Measurements from ENCODE around the gene BLTP2. TPM values are rescaled to one million over a fixed set of nuclear protein-coding genes. Genes with fewer than 3 reads are reported as not detected.

The BLTP2 gene
- total RNA-seq, 1 donor from 2014 or later = 73.8 TPM

DNA sequence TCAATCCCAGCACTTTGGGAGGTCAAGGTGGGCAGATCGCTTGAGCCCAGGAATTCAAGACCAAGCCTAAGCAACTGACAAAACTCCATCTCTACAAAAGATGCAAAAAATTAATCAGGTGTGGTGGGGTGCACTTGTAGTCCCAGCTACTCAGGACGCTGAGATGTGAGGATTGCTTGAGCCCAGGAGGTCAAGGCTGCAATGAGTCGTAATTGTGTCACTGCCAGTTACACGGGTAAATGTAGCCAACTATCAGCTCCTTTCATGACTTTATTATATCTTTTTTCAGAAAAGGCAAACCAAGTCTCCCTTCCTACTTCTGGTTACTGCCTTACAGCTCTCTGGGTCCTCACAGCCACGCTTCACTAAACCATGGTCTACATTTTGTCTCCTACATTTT is 12.8 kb upstream of the BLTP2 start:
- DNase-seq = no peak
- intact Hi-C loops (cut with micrococcal nuclease) = no loop called here
- no peak for ATAC-seq

DNA sequence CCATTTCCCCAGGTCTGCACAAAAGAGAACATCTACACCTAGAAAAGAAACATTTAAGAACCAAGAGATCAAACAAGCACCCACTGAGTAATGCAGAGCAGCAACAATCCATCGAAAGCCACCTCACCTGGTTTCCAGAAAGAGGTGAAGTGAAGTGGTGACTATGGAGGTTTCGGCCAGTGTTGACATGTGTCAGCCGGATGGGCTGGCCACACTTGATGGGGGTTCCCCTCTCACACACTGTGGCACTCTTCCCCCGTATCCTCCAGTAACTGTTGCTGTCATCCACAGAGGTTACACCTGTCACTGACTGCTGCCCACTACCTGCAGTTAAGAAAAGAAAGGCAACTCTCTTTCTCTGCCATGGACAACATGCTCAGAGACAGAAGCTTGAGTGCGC is 10.2 kb upstream of the BLTP2 start:
- no peak for DNase-seq
- ATAC-seq = peak; percentile 25
- intact Hi-C loops (cut with micrococcal nuclease) = no loop called here

DNA sequence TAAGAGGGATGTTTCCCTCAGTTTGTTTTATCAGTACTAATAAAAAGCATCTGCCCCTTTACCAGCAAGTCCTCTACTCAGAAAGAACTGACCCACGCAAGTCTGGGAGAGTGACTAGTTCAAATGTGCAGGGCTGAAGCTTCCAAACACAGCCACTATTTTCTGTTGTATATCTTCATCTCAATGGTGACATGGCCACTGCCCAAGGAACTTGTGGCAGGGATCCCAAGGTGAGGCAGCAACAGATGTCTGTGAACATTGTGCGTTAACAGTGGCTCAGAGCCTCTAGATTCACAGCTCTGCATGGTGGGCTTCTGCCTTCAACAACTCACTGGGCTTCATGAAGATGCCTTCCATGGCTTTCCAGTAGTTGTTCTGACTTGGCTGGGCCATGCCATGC is 3.7 kb upstream of the BLTP2 start:
- ATAC-seq (peak; percentile 23), DNase-seq (peak; percentile 62)
- intact Hi-C loops (cut with micrococcal nuclease) = loop anchor here (5.0 kb wide), 1 partner anchor 49 kb away; no protein-coding TSS in a partner anchor

DNA sequence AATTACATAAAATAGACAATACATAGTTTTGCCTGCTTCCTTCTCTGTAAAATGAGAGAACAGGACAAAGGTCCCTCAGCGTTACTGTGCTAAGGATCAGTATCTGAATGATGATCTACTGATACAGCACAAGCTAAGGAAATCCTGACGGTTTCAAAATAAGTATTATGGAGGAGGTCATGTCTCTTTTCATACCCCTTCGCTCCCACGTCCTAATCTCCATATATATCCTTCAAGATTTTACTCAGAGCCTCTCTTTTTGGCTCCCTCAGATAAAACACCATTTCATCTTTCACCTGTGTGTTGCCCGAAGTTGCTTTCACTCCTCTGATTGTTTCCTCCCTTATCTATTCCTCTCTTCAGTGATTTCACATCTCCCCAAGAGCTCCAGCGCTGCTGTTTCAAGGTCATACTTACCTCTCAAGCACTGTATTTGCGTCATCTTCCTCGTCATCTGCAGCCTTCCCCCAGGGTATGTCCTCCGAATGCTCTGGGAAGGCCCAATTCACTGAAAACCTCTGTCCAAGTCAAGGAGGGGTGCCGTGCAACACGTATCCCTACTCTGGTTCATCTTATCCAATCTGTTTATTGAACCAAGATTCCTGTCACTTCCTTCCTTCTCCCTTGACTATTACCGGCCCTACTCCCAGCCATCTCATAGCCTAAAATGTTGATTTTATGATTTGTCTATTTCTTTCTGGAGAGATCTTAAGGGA is 1.2 kb upstream of the BLTP2 start:
- ATAC-seq (no peak), DNase-seq (no peak)
- intact Hi-C loops (cut with micrococcal nuclease) = loop anchor here (5.0 kb wide), 1 partner anchor 51 kb away; no protein-coding TSS in a partner anchor

DNA sequence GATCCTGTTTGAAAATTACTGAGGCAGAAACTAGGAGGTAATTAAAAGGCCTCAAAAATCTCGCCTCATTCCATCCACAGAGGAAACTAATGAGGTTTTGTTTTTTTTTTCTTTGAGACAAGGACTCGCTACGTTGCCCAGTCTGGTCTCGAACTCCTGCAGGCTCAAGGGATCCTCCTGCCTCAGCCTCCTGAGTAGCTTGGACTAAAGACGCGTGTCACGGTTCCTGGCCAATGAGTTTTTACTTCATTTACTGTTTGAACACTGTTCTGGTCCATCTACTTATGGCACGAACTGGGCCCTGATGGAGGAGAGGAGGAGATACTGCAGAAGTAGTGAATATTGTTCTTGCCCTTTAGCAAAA is 600 bp upstream of the BLTP2 start:
- DNase-seq (no peak), ATAC-seq (no peak)
- intact Hi-C loops (cut with micrococcal nuclease) = loop anchor here (5.0 kb wide), 1 partner anchor 52 kb away; no protein-coding TSS in a partner anchor

DNA sequence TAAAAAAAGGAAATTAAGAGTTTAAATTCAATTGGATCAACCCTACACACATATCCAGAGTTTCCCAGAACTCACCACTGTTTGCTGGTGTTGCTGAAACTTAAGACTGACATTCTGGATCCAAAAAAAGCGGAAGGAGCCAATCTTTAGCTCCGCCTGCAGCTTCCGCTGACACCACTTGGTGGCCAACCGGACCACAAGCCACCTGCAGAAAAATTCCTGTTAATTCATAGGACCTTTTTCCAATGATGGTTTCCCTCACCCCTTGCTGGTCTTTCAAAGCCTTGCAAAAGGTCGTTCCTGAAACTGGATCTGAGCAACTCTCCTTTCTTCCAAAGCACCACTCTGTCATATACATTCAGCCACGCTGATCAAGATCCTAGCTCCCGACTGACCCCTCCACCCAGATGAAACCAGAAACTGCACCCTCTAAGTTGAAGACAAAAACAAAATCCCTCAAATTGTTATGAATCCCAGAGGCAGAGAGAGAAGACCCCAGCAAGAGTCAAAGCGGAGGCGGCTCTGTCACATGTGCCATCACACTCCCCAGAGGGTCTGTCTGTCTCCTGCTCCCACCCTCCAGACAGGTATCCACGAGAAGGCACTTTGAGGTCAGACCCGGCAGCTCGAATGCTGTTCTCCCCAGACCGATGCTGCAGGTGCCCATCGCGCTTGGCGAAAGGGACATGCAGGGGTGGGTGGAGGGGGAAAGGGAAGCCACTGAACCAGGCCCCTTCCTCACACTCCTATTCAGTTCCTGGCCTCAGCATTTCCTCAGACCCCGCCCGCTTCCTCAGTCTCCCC is 773 bp downstream of the BLTP2 start:
- peak; percentile 2 for ATAC-seq
- intact Hi-C loops (cut with micrococcal nuclease) = no loop called here
- DNase-seq = peak; percentile 44

DNA sequence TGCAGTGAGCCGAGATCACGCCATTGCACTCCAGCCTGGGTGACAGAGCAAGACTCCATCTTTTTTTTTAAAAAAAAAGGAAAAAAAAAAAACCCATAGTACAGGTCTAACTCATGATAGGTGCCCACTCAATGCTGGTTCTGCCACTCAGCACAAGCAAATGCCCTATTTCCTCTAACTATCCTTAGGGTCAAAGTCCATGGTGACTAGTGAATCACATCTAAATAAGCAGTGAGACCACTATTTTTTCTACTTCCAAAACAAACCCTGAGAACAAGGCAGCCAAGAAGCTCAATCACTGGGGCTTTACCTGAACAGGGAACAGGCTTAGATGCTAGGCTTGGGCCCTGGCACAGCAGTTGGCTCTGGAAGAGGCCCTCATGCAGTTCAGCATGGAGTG is 3.4 kb downstream of the BLTP2 start:
- intact Hi-C loops (cut with micrococcal nuclease) = no loop called here
- DNase-seq = no peak
- ATAC-seq = no peak

DNA sequence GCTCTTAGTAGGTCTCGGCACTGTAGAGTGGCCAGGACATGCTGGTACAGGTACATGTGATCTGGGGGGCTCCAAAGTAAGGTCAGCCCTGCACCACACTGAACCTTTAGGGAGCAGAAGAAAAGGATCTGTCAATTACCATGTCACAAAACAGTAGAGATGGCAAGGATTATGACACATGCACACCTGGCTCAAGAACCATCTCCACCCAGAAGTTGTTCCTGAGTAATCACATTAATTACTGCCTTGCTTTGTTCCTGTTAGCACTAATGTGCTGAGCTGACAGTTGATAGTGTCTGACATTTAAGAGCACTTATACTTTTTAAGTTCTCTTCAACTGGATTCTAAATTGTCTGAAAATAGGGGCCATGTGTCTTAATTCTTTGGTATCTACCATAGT is 9.5 kb downstream of the BLTP2 start:
- DNase-seq (no peak), ATAC-seq (no peak)
- intact Hi-C loops (cut with micrococcal nuclease) = no loop called here

DNA sequence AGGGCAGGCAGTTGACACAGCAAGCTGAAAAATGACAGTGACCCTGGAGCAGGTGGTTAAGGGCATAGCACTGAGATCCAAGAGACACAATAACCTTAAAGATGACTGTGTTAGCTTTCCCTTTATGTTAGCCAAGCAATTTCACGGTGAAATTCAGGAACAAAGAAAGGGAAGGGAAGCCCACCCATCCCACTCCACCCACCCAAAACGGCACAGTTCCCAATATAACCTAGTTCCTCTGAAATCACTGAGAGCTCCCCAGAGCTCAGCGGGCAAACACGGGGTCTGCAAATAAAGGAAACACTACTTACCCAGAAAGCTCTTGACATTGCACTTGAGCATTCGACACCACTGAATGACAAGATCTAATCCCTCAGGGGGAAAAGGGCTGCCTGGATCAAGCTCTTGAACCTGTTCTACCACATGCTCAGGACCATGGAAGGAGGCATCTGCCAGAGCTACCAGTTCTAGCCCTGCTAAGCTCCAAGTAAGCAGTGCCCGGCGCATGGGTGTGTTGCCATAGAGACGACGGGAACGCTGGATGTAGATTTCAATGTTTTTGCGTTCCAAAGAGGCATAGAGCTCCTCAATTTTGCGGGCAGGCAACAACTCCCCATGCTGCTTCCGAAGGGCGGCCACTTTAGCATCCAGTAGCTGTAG is 10.6 kb downstream of the BLTP2 start:
- intact Hi-C loops (cut with micrococcal nuclease) = no loop called here
- DNase-seq = no peak
- ATAC-seq = no peak

DNA sequence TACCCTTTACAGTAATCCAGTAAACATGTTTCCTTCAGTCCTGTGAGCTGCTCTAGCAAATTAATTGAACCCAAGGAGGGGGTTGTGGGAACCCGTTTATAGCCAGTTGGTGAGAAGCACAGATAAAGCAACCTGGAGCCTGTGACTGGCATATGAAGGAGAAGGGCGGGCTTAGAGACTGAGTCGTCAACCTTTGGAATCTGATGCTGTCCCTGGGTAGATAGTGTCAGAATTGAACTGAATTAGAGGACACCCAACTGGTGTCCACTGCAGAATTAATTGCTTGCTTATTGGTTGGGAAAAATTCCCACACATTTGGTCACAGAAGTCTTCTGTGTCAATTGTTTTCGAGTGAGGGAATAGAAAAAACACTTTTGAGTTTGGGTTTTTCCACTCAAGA is 18.1 kb downstream of the BLTP2 start:
- ATAC-seq = no peak
- intact Hi-C loops (cut with micrococcal nuclease) = no loop called here

DNA sequence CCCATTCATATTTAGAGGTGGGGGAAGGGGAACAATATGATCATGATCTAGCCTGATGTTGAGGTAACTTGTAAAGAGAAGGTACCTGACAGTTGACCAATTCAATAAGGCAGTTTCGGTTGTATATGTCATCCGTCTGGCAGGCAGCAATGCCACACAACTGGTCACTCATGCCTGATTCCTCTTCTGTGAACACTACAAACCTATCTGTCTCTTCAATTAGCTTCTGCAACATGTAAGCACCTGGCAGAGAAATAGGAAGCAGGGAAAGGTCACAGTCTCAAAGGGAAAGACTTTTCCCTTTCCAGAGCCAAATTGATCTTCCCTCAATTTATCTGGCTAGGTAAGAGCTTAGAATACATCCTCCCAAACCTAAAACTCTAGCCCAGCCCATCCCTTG is 20.8 kb downstream of the BLTP2 start:
- intact Hi-C loops (cut with micrococcal nuclease) = no loop called here
- peak; percentile 50 for ATAC-seq
- no peak for DNase-seq

More for the DNA sequence above, 18.1 kb downstream of the BLTP2 start:
- DNase-seq = no peak

DNA sequence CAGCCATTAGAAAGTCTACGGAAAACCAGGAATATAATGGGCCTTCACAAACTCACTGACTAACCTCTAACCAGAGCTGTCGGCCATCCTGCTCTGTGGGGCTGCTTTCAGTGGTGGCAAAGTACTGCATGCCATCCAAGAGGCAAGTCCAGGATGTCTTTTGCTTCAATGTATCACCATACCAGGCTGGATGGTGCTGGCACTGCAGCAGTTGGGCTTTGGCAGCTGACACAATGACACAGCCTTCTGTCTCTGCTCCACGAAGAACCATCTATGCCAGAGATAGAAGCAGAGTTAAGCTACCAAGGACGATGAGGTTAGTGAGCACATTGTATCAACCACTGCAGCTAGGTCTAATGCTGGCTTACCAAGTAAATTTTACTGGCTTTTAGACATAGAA is 21.3 kb downstream of the BLTP2 start:
- DNase-seq = peak; percentile 46
- intact Hi-C loops (cut with micrococcal nuclease) = no loop called here
- ATAC-seq = peak; percentile 89

DNA sequence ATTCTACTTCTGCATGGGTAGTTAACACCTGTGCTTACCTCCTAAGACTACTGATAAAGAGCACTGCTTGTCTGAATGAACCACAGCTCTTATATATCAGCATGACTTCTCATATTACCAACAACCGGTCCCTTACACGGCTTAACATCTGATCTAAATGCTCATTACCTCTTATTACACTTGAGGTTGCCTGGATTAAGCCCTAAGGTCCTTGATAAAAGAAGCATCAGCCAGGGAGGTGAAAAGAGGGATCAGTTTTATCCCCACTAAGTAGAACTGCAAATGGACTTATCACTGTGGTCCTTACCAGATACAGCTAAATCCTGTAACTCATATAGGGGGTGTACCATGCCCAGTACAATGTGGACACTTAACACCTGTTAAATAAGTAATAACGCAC is 22.8 kb downstream of the BLTP2 start:
- DNase-seq (no peak), ATAC-seq (no peak)
- intact Hi-C loops (cut with micrococcal nuclease) = no loop called here

DNA sequence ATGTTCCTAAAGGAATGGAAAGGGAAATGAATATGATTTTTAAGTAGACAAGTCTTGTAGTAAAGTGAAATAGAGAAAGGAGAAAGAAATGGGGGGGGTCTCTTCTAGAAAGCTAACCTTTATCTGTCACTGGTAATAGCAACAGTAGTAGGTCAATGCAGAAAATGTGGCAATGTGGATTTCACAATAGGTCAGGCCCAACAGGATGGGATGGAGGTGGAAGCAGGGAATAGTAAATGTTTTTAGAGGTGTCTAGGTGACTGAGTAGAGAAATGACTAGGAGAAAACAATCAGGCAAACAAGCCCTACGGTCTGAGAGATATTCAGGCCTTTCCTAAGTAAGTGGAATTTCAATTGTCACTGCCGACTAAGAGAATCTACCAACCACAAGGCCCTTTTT is 24.9 kb downstream of the BLTP2 start:
- no peak for ATAC-seq
- DNase-seq = no peak
- intact Hi-C loops (cut with micrococcal nuclease) = no loop called here

DNA sequence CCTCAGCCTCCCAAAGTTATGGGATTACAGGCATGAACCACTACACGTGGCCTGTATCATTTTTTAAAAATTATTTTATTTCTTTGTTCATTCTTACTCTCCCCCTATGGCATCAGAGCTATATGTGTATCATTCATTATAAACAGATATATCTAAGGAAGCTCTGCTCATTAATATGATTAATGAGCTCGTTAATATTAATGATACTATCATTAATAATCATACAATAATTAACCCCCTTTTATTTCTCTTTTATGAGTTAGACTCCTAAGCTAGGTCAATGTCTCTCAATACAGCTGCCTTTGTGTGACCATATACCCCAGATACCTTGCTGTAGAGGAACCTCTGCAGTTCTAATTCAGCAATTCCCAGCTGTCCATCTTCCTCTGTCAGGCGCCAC is 26.5 kb downstream of the BLTP2 start:
- no peak for ATAC-seq
- intact Hi-C loops (cut with micrococcal nuclease) = no loop called here
- no peak for DNase-seq

DNA sequence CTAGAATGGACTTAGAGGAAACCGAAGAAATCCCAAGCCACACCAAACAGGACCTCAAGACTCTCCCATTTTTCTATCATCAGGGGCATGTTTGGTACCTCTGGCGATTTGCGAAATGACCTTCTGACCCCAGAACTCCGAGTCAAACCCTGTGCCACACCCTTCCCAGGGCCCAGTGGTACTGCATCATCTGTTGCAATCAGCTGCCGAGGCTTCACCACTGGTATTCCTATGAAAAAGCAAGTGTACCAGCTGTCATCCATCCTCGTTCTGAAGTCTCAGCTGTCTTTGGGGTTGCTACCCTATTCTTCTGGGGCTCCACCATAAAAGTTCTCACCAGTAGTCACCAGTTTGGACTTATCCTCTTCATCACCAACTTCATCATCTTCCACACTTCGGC is 28.7 kb downstream of the BLTP2 start:
- ATAC-seq = no peak
- DNase-seq = no peak
- intact Hi-C loops (cut with micrococcal nuclease) = no loop called here

DNA sequence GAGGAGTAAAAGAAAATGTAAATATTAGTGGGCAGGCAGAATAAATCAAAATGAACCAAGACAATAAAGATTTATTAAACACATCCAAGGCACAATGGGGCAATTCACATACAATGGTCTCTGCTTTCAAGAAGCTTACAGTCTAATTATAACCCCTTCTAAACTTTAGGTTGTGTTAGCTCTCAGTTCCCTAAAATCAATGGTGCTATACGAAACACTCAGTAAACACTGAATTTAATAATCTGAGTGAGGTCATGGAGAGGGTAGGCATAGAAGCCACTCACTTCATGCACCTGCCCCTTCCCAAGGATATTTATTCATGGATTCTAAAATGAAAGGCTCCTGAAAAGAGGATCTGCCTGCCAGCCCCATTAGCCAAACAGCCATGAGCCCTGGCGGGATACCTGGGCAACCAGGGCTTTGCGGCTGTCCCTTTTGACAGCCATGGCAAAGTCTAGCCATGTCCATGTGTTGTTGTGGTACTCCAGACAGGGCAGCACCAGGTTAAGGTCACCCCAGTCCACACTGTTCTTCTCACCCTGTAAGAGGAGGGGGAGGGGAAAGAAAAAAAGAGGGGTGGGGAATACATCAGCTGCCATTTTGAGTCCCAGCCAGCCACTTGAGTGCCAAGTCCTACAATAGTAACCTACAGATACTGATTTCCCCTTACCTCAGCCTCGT is 29.6 kb downstream of the BLTP2 start:
- intact Hi-C loops (cut with micrococcal nuclease) = no loop called here
- peak; percentile 47 for ATAC-seq
- no peak for DNase-seq

DNA sequence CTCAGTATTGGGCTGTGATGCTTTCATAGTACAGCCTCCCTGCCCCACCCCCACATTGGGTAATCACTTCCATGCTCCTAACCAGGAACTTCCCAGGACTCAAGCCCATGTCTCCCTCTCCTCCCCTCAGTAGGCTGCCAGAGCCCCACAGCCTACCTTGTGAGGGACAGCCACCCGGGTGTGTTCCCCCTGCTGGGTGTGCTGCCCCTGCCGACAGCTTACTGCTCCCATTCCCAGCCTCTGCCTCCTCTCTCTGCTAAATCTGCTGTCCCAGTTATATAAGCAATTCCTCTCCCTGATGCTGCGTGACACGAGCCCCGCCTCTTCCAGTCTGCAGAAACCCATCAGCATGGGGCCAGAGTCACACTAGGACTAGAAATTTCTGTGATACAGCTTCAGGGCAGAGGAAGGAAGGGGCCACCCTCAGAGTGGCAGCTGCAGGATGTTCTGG is 31.0 kb downstream of the BLTP2 start, which contains the start of gene RSKR:
Gene RSKR (minus strand): TSS at position 255 of the 451 bp plus-strand sequence. CDS start 24 bp downstream, at position 231.
- DNase-seq (no peak), ATAC-seq (peak; percentile 17)
- intact Hi-C loops (cut with micrococcal nuclease) = loop anchor here (2.0 kb wide), 1 partner anchor 119 kb away; no protein-coding TSS in a partner anchor

Data from left ventricle myocardium superior (tissue), 1 donor.